Measurements from ENCODE around the gene RNF7. TPM values are rescaled to one million over a fixed set of nuclear protein-coding genes. Genes with fewer than 3 reads are reported as not detected.

Gene RNF7
- total RNA-seq, 6 experiments from 2014 or later = 31.0 to 41.1 (median 34.2) TPM

DNA sequence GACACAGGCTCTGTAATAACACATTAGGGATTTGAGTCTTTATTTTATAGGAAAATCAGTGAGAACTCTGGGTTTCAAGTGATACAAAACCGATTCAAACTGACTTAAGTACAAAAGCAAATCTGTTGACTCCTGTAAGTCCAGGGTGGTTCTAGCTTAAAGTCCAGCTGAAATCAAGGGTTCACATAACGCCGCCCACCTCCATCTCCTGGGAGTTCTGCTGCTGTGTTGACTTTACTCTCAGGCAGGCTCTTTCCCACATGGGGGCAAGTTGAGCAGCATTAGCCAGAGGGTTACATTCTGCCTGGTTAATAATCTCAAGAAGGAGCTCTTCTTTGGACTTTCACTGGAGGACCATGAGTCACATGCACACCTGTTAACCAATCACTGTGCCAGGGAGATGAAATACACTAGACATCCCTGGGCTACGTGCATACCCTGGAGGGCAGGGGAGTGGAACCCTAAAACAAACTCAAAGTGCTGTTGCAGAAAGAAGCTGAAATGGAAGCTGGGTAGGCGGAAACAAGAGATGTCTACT is 9.7 kb upstream of the RNF7 start:
- H3K9me3 ChIP-seq = no peaks in the 10 kb centered on the region
- H3K27ac ChIP-seq = no peak overlapping the region
- intact Hi-C loops (cut with DNase I) = no loop called here
- no peak for DNase-seq
- 75% methylated on average over 5 of the region's 5 CpGs for WGBS (ENCODE audit: insufficient coverage, low coverage, low lambda C conversion rate, missing lambda C conversion rate)
- H3K27me3 ChIP-seq = no peaks in the 10 kb centered on the region
- H3K36me3 ChIP-seq = no peaks in the 10 kb centered on the region
- TF ChIP-seq CTCF (IDR thresholded peaks at IDR 0.05) (no peak), POLR2A (IDR thresholded peaks at IDR 0.05) (no peak)
- H3K4me1 ChIP-seq = no peaks in the 10 kb centered on the region
- no peak overlapping the region for H3K4me3 ChIP-seq
- no peak for ATAC-seq

DNA sequence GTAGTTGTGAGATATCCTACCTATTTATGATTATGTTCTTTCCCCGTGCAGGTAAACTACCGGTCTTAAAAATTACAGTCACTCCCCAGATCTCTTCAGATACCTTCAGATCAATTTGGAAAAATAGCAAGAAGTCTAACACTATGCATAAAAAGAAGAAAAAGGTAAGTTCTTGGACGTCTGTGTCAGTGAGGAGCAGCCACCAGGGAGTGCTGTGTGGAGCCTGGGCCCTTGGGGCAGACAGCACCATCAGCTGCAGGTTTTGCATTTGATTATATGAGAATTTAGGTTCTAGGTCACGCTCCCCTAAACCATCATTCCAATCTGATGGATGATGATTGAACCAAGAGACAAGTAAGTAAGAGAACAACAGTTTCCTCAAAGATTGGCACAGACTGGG is 8.9 kb upstream of the RNF7 start:
- Histone ChIP-seq H3K9me3 (no peaks in the 10 kb centered on the region), H3K4me3 (no peak overlapping the region), H3K36me3 (no peaks in the 10 kb centered on the region), H3K27me3 (no peaks in the 10 kb centered on the region), H3K27ac (no peak overlapping the region), H3K4me1 (no peaks in the 10 kb centered on the region)
- WGBS (ENCODE audit: insufficient coverage, low coverage, low lambda C conversion rate, missing lambda C conversion rate) = 71% methylated on average over 3 of the region's 4 CpGs
- TF ChIP-seq POLR2A (IDR thresholded peaks at IDR 0.05) (no peak), CTCF (IDR thresholded peaks at IDR 0.05) (no peak)
- ATAC-seq (no peak), DNase-seq (no peak)
- intact Hi-C loops (cut with DNase I) = no loop called here

GRCh38 chr3:141735176-141735575 is 2.9 kb upstream of the RNF7 start:
- no peaks in the 10 kb centered on the region for H3K27me3 ChIP-seq
- intact Hi-C loops (cut with DNase I) = loop anchor here in 1 of 2 donors (10.0 kb wide), 1 partner anchor 150 kb away; no protein-coding TSS in a partner anchor
- ATAC-seq = no peak
- H3K27ac ChIP-seq = no peak overlapping the region
- no peaks in the 10 kb centered on the region for H3K9me3 ChIP-seq
- H3K4me1 ChIP-seq = peaks cover 0 to 10% (median 5%) of the 10 kb centered on the region in 4 donors
- no peak overlapping the region for H3K4me3 ChIP-seq
- no peak for TF ChIP-seq CTCF (IDR thresholded peaks at IDR 0.05)
- TF ChIP-seq POLR2A (IDR thresholded peaks at IDR 0.05) = no peak
- DNase-seq = no peak
- no peaks in the 10 kb centered on the region for H3K36me3 ChIP-seq

- H3K4me1 ChIP-seq = peaks cover 0 to 10% (median 5%) of the 10 kb centered on the region in 4 donors
- no peaks in the 10 kb centered on the region for H3K9me3 ChIP-seq
- no peak overlapping the region for H3K27ac ChIP-seq
- TF ChIP-seq POLR2A (IDR thresholded peaks at IDR 0.05) = no peak
- TF ChIP-seq CTCF (IDR thresholded peaks at IDR 0.05) = no peak
- no peak overlapping the region for H3K4me3 ChIP-seq
- intact Hi-C loops (cut with DNase I) = loop anchor here in 1 of 2 donors (10.0 kb wide), 1 partner anchor 149 kb away; no protein-coding TSS in a partner anchor
- DNase-seq (no peak), ATAC-seq (no peak)
- 77% methylated on average over 7 of the region's 7 CpGs for WGBS (ENCODE audit: insufficient coverage, low coverage, low lambda C conversion rate, missing lambda C conversion rate)
- H3K36me3 ChIP-seq = no peaks in the 10 kb centered on the region
- no peaks in the 10 kb centered on the region for H3K27me3 ChIP-seq
Measured at GRCh38 chr3:141735770-141736465, 2.2 kb upstream of the RNF7 start.
